Neural progenitor cell (in vitro differentiated cells): ENCODE data around the gene SMYD3.

ENCODE experiments used
- CTCF ChIP-seq: fragments of 200-600 bp; sonication (generic); IDR thresholded peaks from 2 replicates; pipeline ENCODE4 v1.5.1; 2017; ENCODE audit warnings: antibody characterized with exemption, mild to moderate bottlenecking
- EZH2 ChIP-seq: fragments of 200-600 bp; sonication (generic); IDR thresholded peaks from 2 replicates; pipeline ENCODE4 v1.6.1; 2017; ENCODE audit warnings: antibody characterized with exemption, mild to moderate bottlenecking, moderate library complexity
- EZH2phosphoT487 ChIP-seq: fragments of 200-600 bp; sonication (generic); IDR thresholded peaks from 2 replicates; pipeline ENCODE4 v1.6.1; 2017; ENCODE audit warnings: antibody characterized with exemption

- TF ChIP-seq EZH2phosphoT487 (no peak), CTCF (no peak), EZH2 (no peak)
These were observed 200.6 kb downstream of the SMYD3 start for GRCh38 chr1:246306415-246307037.
